ENCODE measurements around the gene TRIM26.

Gene TRIM26

DNA sequence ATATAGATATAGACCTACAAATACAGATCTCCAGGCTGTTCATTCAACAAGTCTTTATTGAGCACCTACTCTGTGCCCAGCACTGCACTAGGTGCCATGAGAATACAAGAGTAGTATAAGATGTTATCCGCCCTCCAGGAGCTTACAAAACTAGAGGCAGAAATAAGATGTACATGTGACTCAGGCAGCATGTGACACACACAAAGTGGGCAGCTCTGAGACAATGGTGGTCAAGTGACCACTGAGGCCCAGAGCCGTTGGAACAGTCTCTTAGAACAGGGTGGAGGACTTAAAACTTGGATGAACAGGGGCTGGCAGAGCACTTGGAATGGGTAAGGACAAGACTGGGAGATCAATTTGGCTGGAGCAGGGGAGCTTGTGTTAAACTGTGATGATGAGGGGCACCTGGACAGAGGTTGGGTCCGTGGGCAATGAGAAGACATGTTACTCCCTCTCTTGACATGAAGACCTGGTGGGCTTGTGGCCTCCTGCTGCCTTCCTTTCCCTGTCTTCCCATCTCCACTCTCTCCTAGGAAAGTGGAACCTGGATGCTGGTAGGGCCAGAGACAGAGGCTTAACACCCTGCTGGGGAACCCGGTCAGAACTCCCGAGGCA is 28.7 kb downstream of the TRIM26 start:
- TF ChIP-seq PPARA (CRISPR knock-in tag; IDR thresholded peaks at IDR 0.05; ENCODE audit: borderline replicate concordance) (no peak), TOX (CRISPR knock-in tag; IDR thresholded peaks at IDR 0.05; ENCODE audit: borderline replicate concordance) (no peak), SNAI2 (CRISPR knock-in tag; IDR thresholded peaks at IDR 0.05) (no peak), ZC3H10 (CRISPR knock-in tag; IDR thresholded peaks at IDR 0.05) (no peak), ARNTL (CRISPR knock-in tag; IDR thresholded peaks at IDR 0.05; ENCODE audit: borderline replicate concordance, low read depth) (no peak), ZFP30 (CRISPR knock-in tag; IDR thresholded peaks at IDR 0.05) (no peak), CSDC2 (CRISPR knock-in tag; IDR thresholded peaks at IDR 0.05) (no peak), OSR1 (CRISPR knock-in tag; IDR thresholded peaks at IDR 0.05) (no peak), ZFP3 (CRISPR knock-in tag; IDR thresholded peaks at IDR 0.05) (no peak), BACH2 (CRISPR knock-in tag; IDR thresholded peaks at IDR 0.05; ENCODE audit: borderline replicate concordance) (no peak), GLIS3 (CRISPR knock-in tag; IDR thresholded peaks at IDR 0.05) (no peak), RARB (CRISPR knock-in tag; IDR thresholded peaks at IDR 0.05) (no peak), ESRRG (CRISPR knock-in tag; IDR thresholded peaks at IDR 0.05) (no peak)
- TF ChIP-seq, protein P1, sequence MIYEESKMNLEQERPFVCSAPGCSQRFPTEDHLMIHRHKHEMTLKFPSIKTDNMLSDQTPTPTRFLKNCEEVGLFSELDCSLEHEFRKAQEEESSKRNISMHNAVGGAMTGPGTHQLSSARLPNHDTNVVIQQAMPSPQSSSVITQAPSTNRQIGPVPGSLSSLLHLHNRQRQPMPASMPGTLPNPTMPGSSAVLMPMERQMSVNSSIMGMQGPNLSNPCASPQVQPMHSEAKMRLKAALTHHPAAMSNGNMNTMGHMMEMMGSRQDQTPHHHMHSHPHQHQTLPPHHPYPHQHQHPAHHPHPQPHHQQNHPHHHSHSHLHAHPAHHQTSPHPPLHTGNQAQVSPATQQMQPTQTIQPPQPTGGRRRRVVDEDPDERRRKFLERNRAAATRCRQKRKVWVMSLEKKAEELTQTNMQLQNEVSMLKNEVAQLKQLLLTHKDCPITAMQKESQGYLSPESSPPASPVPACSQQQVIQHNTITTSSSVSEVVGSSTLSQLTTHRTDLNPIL (CRISPR knock-in tag; IDR thresholded peaks at IDR 0.05; ENCODE audit: low read depth): no peak
- TF ChIP-seq, protein P2, sequence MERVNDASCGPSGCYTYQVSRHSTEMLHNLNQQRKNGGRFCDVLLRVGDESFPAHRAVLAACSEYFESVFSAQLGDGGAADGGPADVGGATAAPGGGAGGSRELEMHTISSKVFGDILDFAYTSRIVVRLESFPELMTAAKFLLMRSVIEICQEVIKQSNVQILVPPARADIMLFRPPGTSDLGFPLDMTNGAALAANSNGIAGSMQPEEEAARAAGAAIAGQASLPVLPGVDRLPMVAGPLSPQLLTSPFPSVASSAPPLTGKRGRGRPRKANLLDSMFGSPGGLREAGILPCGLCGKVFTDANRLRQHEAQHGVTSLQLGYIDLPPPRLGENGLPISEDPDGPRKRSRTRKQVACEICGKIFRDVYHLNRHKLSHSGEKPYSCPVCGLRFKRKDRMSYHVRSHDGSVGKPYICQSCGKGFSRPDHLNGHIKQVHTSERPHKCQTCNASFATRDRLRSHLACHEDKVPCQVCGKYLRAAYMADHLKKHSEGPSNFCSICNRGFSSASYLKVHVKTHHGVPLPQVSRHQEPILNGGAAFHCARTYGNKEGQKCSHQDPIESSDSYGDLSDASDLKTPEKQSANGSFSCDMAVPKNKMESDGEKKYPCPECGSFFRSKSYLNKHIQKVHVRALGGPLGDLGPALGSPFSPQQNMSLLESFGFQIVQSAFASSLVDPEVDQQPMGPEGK (CRISPR knock-in tag; IDR thresholded peaks at IDR 0.05; ENCODE audit: borderline replicate concordance): no peak
- TF ChIP-seq, protein P3, sequence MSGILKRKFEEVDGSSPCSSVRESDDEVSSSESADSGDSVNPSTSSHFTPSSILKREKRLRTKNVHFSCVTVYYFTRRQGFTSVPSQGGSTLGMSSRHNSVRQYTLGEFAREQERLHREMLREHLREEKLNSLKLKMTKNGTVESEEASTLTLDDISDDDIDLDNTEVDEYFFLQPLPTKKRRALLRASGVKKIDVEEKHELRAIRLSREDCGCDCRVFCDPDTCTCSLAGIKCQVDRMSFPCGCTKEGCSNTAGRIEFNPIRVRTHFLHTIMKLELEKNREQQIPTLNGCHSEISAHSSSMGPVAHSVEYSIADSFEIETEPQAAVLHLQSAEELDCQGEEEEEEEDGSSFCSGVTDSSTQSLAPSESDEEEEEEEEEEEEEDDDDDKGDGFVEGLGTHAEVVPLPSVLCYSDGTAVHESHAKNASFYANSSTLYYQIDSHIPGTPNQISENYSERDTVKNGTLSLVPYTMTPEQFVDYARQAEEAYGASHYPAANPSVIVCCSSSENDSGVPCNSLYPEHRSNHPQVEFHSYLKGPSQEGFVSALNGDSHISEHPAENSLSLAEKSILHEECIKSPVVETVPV (CRISPR knock-in tag; IDR thresholded peaks at IDR 0.05): no peak
- TF ChIP-seq, protein P4, sequence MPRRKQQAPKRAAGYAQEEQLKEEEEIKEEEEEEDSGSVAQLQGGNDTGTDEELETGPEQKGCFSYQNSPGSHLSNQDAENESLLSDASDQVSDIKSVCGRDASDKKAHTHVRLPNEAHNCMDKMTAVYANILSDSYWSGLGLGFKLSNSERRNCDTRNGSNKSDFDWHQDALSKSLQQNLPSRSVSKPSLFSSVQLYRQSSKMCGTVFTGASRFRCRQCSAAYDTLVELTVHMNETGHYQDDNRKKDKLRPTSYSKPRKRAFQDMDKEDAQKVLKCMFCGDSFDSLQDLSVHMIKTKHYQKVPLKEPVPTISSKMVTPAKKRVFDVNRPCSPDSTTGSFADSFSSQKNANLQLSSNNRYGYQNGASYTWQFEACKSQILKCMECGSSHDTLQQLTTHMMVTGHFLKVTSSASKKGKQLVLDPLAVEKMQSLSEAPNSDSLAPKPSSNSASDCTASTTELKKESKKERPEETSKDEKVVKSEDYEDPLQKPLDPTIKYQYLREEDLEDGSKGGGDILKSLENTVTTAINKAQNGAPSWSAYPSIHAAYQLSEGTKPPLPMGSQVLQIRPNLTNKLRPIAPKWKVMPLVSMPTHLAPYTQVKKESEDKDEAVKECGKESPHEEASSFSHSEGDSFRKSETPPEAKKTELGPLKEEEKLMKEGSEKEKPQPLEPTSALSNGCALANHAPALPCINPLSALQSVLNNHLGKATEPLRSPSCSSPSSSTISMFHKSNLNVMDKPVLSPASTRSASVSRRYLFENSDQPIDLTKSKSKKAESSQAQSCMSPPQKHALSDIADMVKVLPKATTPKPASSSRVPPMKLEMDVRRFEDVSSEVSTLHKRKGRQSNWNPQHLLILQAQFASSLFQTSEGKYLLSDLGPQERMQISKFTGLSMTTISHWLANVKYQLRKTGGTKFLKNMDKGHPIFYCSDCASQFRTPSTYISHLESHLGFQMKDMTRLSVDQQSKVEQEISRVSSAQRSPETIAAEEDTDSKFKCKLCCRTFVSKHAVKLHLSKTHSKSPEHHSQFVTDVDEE (CRISPR knock-in tag; IDR thresholded peaks at IDR 0.05): no peak
- ATAC-seq: no peak

DNA sequence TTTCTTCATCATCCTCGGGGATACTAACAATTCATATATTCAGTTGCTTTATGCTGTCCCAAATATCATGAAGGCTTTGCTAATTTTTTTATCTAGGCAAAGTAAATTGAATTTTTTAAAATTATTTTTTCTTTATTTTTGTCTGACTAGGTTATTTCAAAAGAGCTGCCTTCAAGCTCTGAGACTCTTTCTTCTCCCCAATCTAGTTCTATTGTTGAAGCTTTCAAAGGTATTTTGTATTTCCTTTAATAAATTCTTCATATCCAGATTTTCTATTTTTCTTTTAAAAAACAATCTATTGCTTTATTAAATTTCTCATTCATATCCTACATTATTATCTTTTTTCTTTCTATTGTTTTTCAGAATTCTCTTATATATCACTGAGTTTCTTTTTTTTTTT is 33.1 kb downstream of the TRIM26 start:
- TF ChIP-seq ISL1 (CRISPR knock-in tag; IDR thresholded peaks at IDR 0.05) (no peak), TOX (CRISPR knock-in tag; IDR thresholded peaks at IDR 0.05; ENCODE audit: borderline replicate concordance) (no peak), ZFP30 (CRISPR knock-in tag; IDR thresholded peaks at IDR 0.05) (no peak), ZNF8 (CRISPR knock-in tag; IDR thresholded peaks at IDR 0.05) (no peak), PPARA (CRISPR knock-in tag; IDR thresholded peaks at IDR 0.05; ENCODE audit: borderline replicate concordance) (no peak), SNAI2 (CRISPR knock-in tag; IDR thresholded peaks at IDR 0.05) (no peak), ZNF565 (CRISPR knock-in tag; conservative IDR thresholded peaks at IDR 0.05; ENCODE audit: low read depth) (no peak), RARB (CRISPR knock-in tag; IDR thresholded peaks at IDR 0.05) (no peak), ZFP3 (CRISPR knock-in tag; IDR thresholded peaks at IDR 0.05) (no peak), BACH2 (CRISPR knock-in tag; IDR thresholded peaks at IDR 0.05; ENCODE audit: borderline replicate concordance) (no peak), TCF4 (CRISPR knock-in tag; IDR thresholded peaks at IDR 0.05; ENCODE audit: borderline replicate concordance) (no peak), ZC3H10 (CRISPR knock-in tag; IDR thresholded peaks at IDR 0.05) (no peak), CSDC2 (CRISPR knock-in tag; IDR thresholded peaks at IDR 0.05) (no peak), ZNF70 (CRISPR knock-in tag; IDR thresholded peaks at IDR 0.05) (no peak)
- TF ChIP-seq, protein P5, sequence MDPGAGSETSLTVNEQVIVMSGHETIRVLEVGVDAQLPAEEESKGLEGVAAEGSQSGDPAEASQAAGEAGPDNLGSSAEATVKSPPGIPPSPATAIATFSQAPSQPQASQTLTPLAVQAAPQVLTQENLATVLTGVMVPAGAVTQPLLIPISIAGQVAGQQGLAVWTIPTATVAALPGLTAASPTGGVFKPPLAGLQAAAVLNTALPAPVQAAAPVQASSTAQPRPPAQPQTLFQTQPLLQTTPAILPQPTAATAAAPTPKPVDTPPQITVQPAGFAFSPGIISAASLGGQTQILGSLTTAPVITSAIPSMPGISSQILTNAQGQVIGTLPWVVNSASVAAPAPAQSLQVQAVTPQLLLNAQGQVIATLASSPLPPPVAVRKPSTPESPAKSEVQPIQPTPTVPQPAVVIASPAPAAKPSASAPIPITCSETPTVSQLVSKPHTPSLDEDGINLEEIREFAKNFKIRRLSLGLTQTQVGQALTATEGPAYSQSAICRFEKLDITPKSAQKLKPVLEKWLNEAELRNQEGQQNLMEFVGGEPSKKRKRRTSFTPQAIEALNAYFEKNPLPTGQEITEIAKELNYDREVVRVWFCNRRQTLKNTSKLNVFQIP (CRISPR knock-in tag; IDR thresholded peaks at IDR 0.05; ENCODE audit: borderline replicate concordance, low read depth): no peak
- TF ChIP-seq, protein P3 (CRISPR knock-in tag; IDR thresholded peaks at IDR 0.05): no peak
- TF ChIP-seq, protein P2 (CRISPR knock-in tag; IDR thresholded peaks at IDR 0.05; ENCODE audit: borderline replicate concordance): no peak
- ATAC-seq: no peak
